ENCODE results near the gene PGA4. TPM values are rescaled to one million over a fixed set of nuclear protein-coding genes. Genes with fewer than 3 reads are reported as not detected.

Gene PGA4
- total and polyA plus RNA-seq, 9 of the 15 experiments (the other 6 are each of a cell fraction or from before 2014, with no cell fraction given) = not detected

DNA sequence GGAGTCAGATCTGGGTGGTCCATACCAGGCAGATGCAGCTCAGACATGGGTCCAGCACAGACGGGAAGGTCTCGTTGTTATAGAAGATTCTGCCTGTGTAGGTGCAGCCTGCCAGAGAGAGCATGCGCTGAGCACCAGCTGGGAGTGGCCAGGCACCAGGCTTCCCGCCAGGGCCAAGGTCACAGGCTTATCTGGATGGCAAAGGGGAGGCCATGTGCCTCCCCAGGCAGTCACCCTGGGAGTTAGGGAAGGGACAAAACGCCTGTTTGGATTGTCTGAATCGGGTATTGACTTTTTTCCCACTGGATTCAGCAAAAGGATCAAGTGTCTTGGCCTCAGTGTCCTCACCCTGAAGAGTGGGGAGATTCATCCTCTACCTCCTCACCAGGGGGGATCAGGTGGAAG is 45.3 kb downstream of the PGA4 start (continued):
- TF ChIP-seq ZBTB11 (CRISPR knock-in tag; IDR thresholded peaks at IDR 0.05) = no peak
- TF ChIP-seq POLR2A (conservative IDR thresholded peaks at IDR 0.05) = 0 out of 2 replicates have a peak, but pooled peaks have one; percentile 39
- TF ChIP-seq RB1 (IDR thresholded peaks at IDR 0.05; ENCODE audit: low read depth) = 0 out of 2 replicates have a peak, but pooled peaks have one; percentile 42
- no peak for TF ChIP-seq BDP1 (IDR thresholded peaks at IDR 0.05; ENCODE audit: insufficient read depth, insufficient read length)
- TF ChIP-seq E2F6 (IDR thresholded peaks at IDR 0.05; ENCODE audit: borderline replicate concordance in 1 of 2, extremely low read depth in 1 of 2, insufficient read depth in 1 of 2, insufficient read length in 1 of 2, low read depth in 1 of 2, low read length in 1 of 2, poor library complexity in 1 of 2, severe bottlenecking in 1 of 2) = peak; percentile 89 to 94
- TF ChIP-seq HDAC2 (IDR thresholded peaks at IDR 0.05) = no peak
- TF ChIP-seq PKNOX1 (IDR thresholded peaks at IDR 0.05) = no peak
- TF ChIP-seq BHLHE40 (IDR thresholded peaks at IDR 0.05; ENCODE audit: low read length) = 0 out of 2 replicates have a peak, but pooled peaks have one; percentile 24
- TF ChIP-seq, protein P1, sequence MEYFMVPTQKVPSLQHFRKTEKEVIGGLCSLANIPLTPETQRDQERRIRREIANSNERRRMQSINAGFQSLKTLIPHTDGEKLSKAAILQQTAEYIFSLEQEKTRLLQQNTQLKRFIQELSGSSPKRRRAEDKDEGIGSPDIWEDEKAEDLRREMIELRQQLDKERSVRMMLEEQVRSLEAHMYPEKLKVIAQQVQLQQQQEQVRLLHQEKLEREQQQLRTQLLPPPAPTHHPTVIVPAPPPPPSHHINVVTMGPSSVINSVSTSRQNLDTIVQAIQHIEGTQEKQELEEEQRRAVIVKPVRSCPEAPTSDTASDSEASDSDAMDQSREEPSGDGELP (CRISPR knock-in tag; IDR thresholded peaks at IDR 0.05; ENCODE audit: borderline replicate concordance) = peak; percentile 61; the same call in 1 of the 2 replicates
- TF ChIP-seq, protein P2, sequence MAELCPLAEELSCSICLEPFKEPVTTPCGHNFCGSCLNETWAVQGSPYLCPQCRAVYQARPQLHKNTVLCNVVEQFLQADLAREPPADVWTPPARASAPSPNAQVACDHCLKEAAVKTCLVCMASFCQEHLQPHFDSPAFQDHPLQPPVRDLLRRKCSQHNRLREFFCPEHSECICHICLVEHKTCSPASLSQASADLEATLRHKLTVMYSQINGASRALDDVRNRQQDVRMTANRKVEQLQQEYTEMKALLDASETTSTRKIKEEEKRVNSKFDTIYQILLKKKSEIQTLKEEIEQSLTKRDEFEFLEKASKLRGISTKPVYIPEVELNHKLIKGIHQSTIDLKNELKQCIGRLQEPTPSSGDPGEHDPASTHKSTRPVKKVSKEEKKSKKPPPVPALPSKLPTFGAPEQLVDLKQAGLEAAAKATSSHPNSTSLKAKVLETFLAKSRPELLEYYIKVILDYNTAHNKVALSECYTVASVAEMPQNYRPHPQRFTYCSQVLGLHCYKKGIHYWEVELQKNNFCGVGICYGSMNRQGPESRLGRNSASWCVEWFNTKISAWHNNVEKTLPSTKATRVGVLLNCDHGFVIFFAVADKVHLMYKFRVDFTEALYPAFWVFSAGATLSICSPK (IDR thresholded peaks at IDR 0.05; ENCODE audit: borderline replicate concordance) = no peak
- no peak for TF ChIP-seq ELK3 (CRISPR knock-in tag; IDR thresholded peaks at IDR 0.05)
- TF ChIP-seq TBL1XR1 (IDR thresholded peaks at IDR 0.05; ENCODE audit: low read length in 2 of 2) = no peak
- no peak for TF ChIP-seq THRAP3 (IDR thresholded peaks at IDR 0.05; ENCODE audit: borderline replicate concordance)
- TF ChIP-seq MECOM (CRISPR knock-in tag; IDR thresholded peaks at IDR 0.05) = 0 out of 2 replicates have a peak, but pooled peaks have one; percentile 46
- TF ChIP-seq NR3C1 (CRISPR knock-in tag; IDR thresholded peaks at IDR 0.05) = no peak
- TF ChIP-seq RUNX1 (IDR thresholded peaks at IDR 0.05; ENCODE audit: low read depth) = no peak
- TF ChIP-seq HMG20A (CRISPR knock-in tag; conservative IDR thresholded peaks at IDR 0.05) = no peak
- TF ChIP-seq WHSC1 (IDR thresholded peaks at IDR 0.05; ENCODE audit: low read length) = no peak
- no peak for TF ChIP-seq MEF2D (tag; conservative IDR thresholded peaks at IDR 0.05; ENCODE audit: low read depth)
- TF ChIP-seq ZNF707 (CRISPR knock-in tag; conservative IDR thresholded peaks at IDR 0.05) = no peak

All from K562 (cell line).